ENCODE data around the gene GAPVD1.

DNA sequence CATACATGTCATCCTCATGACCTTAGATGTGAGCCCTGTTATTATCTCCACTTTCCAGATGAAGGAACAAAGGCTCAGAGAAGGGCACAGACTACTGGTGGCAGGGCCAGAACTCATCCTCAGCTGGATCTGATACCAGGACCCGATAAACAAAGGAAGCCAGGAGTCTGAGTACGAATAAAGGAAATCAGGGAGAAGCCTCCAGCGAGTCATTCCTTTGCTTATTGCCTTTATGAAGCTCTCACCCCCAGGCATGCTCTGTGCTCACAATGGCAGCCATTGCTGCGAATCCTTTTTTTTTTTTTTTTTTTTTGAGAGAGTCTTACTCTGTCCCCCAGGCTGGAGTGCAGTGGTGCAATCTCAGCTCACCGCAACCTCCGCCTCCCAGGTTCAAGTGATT is 130.1 kb downstream of the GAPVD1 start:
- TF ChIP-seq ZFX (IDR thresholded peaks at IDR 0.05), result no peak
- TF ChIP-seq EZH2 (IDR thresholded peaks at IDR 0.05), result no peak
- TF ChIP-seq, protein P1, sequence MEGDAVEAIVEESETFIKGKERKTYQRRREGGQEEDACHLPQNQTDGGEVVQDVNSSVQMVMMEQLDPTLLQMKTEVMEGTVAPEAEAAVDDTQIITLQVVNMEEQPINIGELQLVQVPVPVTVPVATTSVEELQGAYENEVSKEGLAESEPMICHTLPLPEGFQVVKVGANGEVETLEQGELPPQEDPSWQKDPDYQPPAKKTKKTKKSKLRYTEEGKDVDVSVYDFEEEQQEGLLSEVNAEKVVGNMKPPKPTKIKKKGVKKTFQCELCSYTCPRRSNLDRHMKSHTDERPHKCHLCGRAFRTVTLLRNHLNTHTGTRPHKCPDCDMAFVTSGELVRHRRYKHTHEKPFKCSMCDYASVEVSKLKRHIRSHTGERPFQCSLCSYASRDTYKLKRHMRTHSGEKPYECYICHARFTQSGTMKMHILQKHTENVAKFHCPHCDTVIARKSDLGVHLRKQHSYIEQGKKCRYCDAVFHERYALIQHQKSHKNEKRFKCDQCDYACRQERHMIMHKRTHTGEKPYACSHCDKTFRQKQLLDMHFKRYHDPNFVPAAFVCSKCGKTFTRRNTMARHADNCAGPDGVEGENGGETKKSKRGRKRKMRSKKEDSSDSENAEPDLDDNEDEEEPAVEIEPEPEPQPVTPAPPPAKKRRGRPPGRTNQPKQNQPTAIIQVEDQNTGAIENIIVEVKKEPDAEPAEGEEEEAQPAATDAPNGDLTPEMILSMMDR (IDR thresholded peaks at IDR 0.05 in 2 of 3, conservative IDR thresholded peaks at IDR 0.05 in 1 of 3; ENCODE audit: borderline replicate concordance in 1 of 3, insufficient read depth in 1 of 3, low read depth in 2 of 3, low read length in 2 of 3), result no peak
- no peak for TF ChIP-seq ZBTB33 (IDR thresholded peaks at IDR 0.05; ENCODE audit: extremely low read depth, insufficient replicate concordance, low read length)
- no peak for TF ChIP-seq TCF7L2 (IDR thresholded peaks at IDR 0.05; ENCODE audit: borderline replicate concordance, extremely low read depth, insufficient read depth, insufficient read length)
- TF ChIP-seq CEBPB (IDR thresholded peaks at IDR 0.05; ENCODE audit: low read depth), result no peak
- TF ChIP-seq POLR2AphosphoS5 (IDR thresholded peaks at IDR 0.05; ENCODE audit: low read depth, low read length), result no peak
- TF ChIP-seq ELF1 (IDR thresholded peaks at IDR 0.05; ENCODE audit: borderline replicate concordance, low read depth), result no peak
